HG02885 (cell line): ENCODE data around the gene VCP.
A peak's percentile ranks its signal among the peaks of the same experiment; 100 is the strongest.

Experiments
- ATAC-seq: cut with Tn5 transposase; IDR thresholded peaks from one replicate; pipeline ENCODE4 v1.9.1; 2021; ENCODE audit warnings: mild to moderate bottlenecking; ENCODE audit not compliant: unreplicated experiment, poor library complexity

The VCP gene

DNA sequence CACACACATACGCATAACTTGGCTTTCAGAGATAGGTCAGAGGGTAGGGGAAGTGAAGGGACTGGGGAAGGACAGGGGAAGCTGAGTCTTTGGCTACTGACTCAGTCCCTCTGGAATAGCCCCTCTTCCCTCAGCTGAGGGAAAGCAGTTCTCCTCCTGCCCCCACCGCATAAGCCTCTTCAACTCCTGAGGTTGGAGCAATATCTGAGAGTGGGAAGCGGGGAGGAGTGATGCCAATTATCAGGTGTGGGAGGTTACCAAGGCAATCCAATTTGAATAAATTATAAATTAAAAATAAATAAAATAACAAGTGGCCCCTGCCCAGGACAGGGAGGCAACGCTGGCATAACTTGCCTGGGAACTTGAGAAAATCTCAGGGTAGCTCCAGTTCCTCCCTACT lies 32.2 kb upstream of the VCP start:
- ATAC-seq: no peak

- ATAC-seq: no peak
These were observed 31.3 kb upstream of the VCP start for GRCh38 chr9:35103660-35104191.

GRCh38 chr9:35102769-35103659 lies 30.6 kb upstream of the VCP start, which contains the start of gene STOML2:
STOML2 (minus strand) TSS chr9:35103131; CDS start chr9:35103094, 37 bp downstream.
- peak; percentile 98 for ATAC-seq

- no peak for ATAC-seq
These were observed 30.0 kb upstream of the VCP start for GRCh38 chr9:35102465-35102768.

GRCh38 chr9:35097573-35097972 lies 25.1 kb upstream of the VCP start:
- ATAC-seq: no peak

DNA sequence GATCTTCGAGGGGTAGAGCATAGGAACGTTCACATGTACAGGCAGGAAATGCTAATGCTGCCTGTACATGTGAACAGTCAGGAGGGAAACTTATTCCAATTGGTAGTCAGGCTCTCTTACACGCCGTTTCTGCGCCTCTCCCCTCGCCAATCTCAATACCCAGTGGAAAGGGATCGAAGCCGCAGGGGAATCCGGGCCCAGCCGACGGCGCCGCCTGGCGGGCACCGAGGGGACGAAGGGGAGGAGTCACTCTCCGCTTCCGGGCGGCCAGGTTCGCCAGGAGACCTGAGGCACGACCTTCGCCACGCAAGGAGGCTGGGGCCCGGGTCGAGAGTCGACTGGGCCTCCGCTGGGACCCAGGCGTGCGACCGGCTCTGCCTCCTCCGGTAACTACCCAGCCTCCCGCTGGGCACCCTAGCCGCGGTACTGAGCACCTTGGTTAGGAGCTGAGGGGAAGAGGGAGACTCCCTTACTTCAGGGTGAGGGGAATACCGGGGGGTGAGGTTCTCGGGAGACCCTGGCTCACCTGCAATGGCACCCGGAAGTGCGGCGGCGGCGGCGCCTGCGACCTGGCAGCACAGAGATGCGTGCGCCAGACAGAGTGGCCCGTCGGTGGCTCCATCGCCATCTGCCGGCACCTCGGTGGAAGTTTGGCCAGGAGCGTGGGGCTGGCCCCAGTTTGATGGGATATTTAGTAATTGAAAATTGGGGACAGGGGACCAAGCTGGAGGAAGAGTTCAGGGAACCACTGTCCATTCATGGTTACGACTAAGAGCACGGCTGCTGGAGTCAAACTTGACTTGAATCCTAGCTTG lies 23.8 kb upstream of the VCP start, which contains the start of gene PIGO:
Gene PIGO (minus strand): TSS at position 557 of the 815 bp plus-strand sequence. CDS start 1,026 bp downstream, outside the sequence.
- ATAC-seq: peak; percentile 94

DNA sequence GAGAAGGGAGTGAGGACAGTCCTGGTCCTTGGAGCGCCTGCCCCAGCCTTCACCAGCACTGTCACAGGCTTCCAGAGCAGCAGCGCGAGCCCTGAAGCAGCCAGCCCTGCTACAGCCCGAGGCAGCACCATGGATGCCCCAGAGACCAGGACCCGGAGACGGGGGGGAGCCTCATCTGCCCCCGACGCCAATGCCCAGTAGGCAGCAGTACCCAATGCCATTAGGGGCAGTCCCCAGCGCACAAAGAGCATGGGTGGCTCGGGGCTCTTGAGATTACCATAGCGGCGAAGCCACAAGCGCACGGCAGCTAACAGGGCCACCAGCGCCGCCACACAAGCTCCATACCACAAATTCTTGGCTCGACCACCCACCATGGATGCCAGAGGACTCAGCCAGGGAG lies 19.1 kb upstream of the VCP start:
- no peak for ATAC-seq

GRCh38 chr9:35089434-35089833 lies 17.0 kb upstream of the VCP start:
- no peak for ATAC-seq

DNA sequence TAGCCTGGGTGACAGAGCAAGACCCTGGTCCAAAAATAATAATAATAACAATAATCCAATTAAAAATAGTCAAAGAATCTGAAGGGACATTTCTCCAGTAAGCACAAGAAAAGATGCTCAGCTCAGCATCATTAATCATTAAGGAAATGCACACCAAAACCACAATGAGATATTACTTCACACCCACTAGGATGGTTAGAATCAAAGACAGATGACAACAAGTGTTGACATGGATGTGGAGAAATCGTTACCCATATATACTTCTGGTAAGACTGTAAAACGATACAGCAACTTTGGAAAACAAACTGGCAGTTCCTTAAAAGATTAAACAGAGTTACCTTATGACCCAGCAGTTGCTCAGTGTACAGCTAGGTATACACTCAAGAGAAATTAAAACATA lies 12.7 kb upstream of the VCP start:
- ATAC-seq: no peak

- ATAC-seq: peak; percentile 96
These were observed 7.3 kb upstream of the VCP start, which contains the start of gene FANCG for GRCh38 chr9:35079426-35080341. FANCG (minus strand) TSS chr9:35079942; CDS start chr9:35079524, 418 bp downstream.

GRCh38 chr9:35079041-35079425 lies 6.6 kb upstream of the VCP start:
- ATAC-seq: no peak

- no peak for ATAC-seq
These were observed 5.6 kb upstream of the VCP start for GRCh38 chr9:35078066-35078465.

DNA sequence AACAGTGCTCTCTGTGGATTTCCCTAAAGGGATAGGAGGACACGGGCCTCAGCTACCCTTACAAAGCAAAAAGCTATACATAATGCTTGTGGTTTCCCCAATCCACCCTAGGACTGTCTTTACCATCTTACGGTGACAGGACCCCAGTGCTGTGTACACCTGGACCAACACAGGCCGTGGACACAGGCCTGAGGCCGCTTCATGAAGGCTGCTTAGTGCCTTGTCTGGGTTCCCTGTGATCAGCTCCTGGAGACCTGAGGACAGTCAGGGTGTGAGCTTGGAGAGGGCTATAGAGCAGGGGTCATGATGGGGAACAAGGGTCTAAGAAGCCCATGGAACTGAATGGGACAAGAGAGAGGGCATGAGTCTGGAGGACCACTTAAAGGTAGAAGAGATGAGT lies 4.4 kb upstream of the VCP start:
- no peak for ATAC-seq

DNA sequence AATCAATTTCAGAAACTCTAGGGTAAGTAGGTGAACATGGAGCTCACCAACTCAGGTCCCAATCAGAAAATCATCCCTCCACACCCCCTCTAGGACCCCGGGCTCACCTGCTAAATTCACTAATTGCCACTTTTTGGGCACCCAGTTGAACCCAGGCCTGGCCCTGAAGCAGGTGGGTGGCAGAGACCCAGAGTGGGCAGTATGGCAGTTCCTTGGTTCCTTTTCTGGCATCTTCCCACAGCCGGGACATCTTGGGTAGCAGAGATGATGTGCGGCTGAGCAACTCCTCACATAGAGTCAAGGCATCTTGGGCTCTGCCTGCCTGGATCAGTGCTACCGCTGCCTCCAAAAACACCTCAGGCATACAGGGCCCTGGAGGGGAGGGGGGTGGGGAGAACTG lies 2.9 kb upstream of the VCP start:
- ATAC-seq: no peak

DNA sequence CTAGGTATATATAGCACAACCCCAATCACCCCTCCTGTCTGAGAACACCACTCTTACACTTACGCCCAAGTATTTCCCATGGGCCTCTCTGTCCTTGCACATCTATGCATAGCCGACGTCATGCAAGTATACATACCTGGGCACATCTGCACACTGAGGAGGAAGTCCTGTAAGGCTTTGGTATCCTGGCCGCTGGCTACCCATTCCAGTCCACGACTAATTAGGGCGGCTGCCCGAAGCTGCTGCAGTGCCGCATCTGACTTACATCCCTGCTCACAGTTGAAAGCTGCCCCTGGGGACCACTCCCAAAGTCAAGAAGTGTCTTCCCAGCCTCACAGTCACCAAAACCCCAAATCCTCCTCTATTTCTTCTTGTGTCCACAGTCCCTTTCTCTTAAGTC lies 2.4 kb upstream of the VCP start:
- no peak for ATAC-seq

GRCh38 chr9:35074141-35074540 lies 1.7 kb upstream of the VCP start:
- no peak for ATAC-seq

DNA sequence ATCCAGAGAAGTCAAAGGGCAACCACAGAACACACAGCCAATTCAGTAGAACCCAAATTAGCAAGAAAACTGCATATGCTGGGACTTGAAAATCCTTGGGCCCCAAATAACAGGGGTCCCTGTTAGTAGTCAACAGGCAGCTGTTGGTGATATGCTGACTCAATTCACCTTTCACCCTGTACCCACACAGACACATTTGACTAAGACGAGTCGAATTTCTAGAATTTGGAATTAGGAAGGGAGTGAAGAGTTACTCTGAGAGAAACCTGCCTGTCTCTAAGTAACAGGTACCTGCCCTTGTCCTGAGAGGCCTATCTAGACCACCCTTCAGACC lies 821 bp upstream of the VCP start:
- no peak for ATAC-seq

GRCh38 chr9:35071814-35072460 lies 488 bp downstream of the VCP start:
- peak; percentile 61 for ATAC-seq
